ENCODE results near the gene CDC42BPG.

DNA sequence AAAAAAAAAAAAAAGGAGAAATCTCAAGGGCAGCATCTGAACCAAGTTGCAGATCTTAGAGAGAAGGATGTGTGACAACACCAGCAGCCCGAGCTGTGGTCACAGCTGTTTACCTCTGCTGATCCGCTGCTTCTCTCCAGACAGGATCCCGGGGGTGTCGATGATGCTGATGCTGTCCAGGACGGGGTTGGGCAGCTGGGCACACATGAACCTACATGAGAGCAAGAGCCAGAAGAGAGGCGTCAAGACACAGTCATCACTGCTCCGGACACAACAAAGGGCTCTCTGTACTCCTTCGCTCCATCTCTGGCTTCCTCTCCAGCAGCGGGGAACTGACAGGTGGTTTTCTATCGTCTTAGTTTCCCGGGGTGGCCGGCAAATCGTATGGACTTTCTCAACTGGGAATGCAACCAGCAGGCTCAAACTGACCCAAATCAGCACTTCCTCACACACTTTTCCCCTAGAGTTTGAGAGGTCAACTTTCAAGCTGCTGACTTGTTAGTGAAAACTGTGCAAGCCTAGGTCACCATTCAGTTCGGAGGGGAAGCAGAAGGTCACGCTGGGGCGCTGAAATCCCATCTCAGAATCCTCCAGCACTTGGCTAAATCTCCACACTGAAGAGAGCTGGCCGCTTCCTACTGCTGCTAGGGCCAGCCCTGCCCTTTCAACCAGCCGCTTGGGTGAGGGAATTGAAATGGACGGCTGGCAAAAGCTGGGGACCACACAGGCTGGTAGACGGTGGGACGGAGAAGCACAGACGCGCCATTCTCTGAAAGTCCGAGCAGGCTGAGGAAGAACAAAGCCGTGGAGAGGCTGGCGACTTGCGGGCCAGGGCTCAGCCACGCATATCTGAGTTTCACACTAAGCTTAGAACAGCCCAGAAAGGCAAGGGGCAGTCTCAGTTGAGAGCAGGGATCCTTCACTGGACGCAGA is 30.1 kb upstream of the CDC42BPG start:
- TF ChIP-seq, protein P1, sequence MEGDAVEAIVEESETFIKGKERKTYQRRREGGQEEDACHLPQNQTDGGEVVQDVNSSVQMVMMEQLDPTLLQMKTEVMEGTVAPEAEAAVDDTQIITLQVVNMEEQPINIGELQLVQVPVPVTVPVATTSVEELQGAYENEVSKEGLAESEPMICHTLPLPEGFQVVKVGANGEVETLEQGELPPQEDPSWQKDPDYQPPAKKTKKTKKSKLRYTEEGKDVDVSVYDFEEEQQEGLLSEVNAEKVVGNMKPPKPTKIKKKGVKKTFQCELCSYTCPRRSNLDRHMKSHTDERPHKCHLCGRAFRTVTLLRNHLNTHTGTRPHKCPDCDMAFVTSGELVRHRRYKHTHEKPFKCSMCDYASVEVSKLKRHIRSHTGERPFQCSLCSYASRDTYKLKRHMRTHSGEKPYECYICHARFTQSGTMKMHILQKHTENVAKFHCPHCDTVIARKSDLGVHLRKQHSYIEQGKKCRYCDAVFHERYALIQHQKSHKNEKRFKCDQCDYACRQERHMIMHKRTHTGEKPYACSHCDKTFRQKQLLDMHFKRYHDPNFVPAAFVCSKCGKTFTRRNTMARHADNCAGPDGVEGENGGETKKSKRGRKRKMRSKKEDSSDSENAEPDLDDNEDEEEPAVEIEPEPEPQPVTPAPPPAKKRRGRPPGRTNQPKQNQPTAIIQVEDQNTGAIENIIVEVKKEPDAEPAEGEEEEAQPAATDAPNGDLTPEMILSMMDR (IDR thresholded peaks at IDR 0.05): no peak
- no peak for TF ChIP-seq POLR2A (IDR thresholded peaks at IDR 0.05)

All from breast epithelium (tissue), 3 donors.